Measurements from ENCODE around the gene BTBD10.

Gene BTBD10

GRCh38 chr11:13391217-13391616, 71.8 kb downstream of the BTBD10 start:
- Histone ChIP-seq H3K4me3 (ENCODE audit: low read depth, low read length) (no peak overlapping the region), H3K27ac (no peak overlapping the region), H3K36me3 (replicated peaks) (peaks cover 16% of the 10 kb centered on the region), H3K27me3 (replicated peaks) (no peaks in the 10 kb centered on the region)
- in situ Hi-C loops (cut with HindIII; ENCODE audit: low pct_ligation_motif_present, low sequenced_read_pairs): no loop called here
- no peak for TF ChIP-seq CTCF (IDR thresholded peaks at IDR 0.05; ENCODE audit: low read depth, low read length, missing control alignments)
- no peak for DNase-seq

- DNase-seq: no peak
- Histone ChIP-seq H3K27ac (no peak overlapping the region), H3K27me3 (replicated peaks) (no peaks in the 10 kb centered on the region), H3K36me3 (replicated peaks) (peaks cover 16% of the 10 kb centered on the region), H3K4me3 (ENCODE audit: low read depth, low read length) (no peak overlapping the region)
- TF ChIP-seq CTCF (IDR thresholded peaks at IDR 0.05; ENCODE audit: low read depth, low read length, missing control alignments): no peak
- in situ Hi-C loops (cut with HindIII; ENCODE audit: low pct_ligation_motif_present, low sequenced_read_pairs): no loop called here
These were observed 74.3 kb downstream of the BTBD10 start for GRCh38 chr11:13388741-13389140.

GRCh38 chr11:13386567-13386966, 76.5 kb downstream of the BTBD10 start:
- H3K27ac ChIP-seq: no peak overlapping the region
- TF ChIP-seq CTCF (IDR thresholded peaks at IDR 0.05; ENCODE audit: low read depth, low read length, missing control alignments): no peak
- no peaks in the 10 kb centered on the region for H3K27me3 ChIP-seq (replicated peaks)
- no peak overlapping the region for H3K4me3 ChIP-seq (ENCODE audit: low read depth, low read length)
- in situ Hi-C loops (cut with HindIII; ENCODE audit: low pct_ligation_motif_present, low sequenced_read_pairs): no loop called here
- H3K36me3 ChIP-seq (replicated peaks): peaks cover 16% of the 10 kb centered on the region
- no peak for DNase-seq

- peaks cover 16% of the 10 kb centered on the region for H3K36me3 ChIP-seq (replicated peaks)
- in situ Hi-C loops (cut with HindIII; ENCODE audit: low pct_ligation_motif_present, low sequenced_read_pairs): no loop called here
These were observed 77.9 kb downstream of the BTBD10 start for GRCh38 chr11:13384908-13385640.

GRCh38 chr11:13382751-13383150, 80.3 kb downstream of the BTBD10 start:
- peaks cover 16% of the 10 kb centered on the region for H3K36me3 ChIP-seq (replicated peaks)
- in situ Hi-C loops (cut with HindIII; ENCODE audit: low pct_ligation_motif_present, low sequenced_read_pairs): no loop called here
- no peak overlapping the region for H3K27ac ChIP-seq
- no peak for TF ChIP-seq CTCF (IDR thresholded peaks at IDR 0.05; ENCODE audit: low read depth, low read length, missing control alignments)
- no peak for DNase-seq
- H3K4me3 ChIP-seq (ENCODE audit: low read depth, low read length): no peak overlapping the region
- no peaks in the 10 kb centered on the region for H3K27me3 ChIP-seq (replicated peaks)

More at GRCh38 chr11:13384908-13385640, 77.9 kb downstream of the BTBD10 start:
- DNase-seq: peak; percentile 60
- Histone ChIP-seq H3K27ac (no peak overlapping the region), H3K4me3 (ENCODE audit: low read depth, low read length) (no peak overlapping the region), H3K27me3 (replicated peaks) (no peaks in the 10 kb centered on the region)
- peak; percentile 79 for TF ChIP-seq CTCF (IDR thresholded peaks at IDR 0.05; ENCODE audit: low read depth, low read length, missing control alignments)

GRCh38 chr11:13380731-13381130, 82.3 kb downstream of the BTBD10 start:
- no peaks in the 10 kb centered on the region for H3K27me3 ChIP-seq (replicated peaks)
- H3K4me3 ChIP-seq (ENCODE audit: low read depth, low read length): no peak overlapping the region
- in situ Hi-C loops (cut with HindIII; ENCODE audit: low pct_ligation_motif_present, low sequenced_read_pairs): no loop called here
- DNase-seq: no peak
- no peak for TF ChIP-seq CTCF (IDR thresholded peaks at IDR 0.05; ENCODE audit: low read depth, low read length, missing control alignments)
- H3K27ac ChIP-seq: no peak overlapping the region
- H3K36me3 ChIP-seq (replicated peaks): peaks cover 3% of the 10 kb centered on the region

Measured in brain microvascular endothelial cell (primary cell).